NCI-H2171 (cell line): ENCODE measurements around the gene NFXL1.

Experiments used
- DNase-seq: peaks from one replicate; lab custom pipeline; 2025; lab: John Stamatoyannopoulos, UW

The NFXL1 gene

DNA sequence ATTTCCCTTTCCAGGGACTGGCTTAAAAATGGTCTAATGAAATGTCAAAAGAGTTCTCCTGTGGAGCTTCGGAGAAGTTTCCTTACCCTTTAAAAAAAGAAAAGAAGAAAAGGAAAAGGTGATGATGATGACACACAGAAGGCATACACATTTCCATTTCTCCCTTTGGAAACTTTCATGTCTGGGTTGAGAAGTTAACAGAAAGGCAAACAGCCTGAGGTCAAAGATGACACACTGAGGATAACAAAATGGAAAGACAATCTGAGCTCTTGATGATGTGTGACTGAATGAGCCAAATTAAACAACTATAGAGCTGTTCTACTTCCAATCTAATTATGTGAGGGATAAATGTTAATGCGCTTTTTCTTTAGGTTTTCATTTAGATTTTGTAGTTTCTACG is 32.2 kb downstream of the NFXL1 start:
- no peak for DNase-seq

DNA sequence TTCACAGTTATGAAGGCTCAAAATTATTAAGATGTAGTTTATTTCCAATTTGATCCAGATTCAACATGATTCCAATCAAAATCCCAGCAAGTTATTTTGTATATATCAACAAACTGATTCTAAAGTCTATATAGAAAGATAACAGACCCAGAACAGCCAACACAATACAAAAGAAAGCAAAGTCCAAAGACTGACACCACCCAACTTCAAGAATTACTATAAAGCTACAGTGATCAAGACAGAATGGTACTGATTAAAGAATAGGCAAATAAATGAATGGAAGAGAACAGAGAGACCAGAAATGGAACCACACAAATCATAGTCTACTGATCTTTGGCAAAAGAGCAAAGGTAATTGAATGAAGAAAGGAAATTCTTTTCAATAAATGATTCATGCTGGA is 34.9 kb downstream of the NFXL1 start:
- no peak for DNase-seq

DNA sequence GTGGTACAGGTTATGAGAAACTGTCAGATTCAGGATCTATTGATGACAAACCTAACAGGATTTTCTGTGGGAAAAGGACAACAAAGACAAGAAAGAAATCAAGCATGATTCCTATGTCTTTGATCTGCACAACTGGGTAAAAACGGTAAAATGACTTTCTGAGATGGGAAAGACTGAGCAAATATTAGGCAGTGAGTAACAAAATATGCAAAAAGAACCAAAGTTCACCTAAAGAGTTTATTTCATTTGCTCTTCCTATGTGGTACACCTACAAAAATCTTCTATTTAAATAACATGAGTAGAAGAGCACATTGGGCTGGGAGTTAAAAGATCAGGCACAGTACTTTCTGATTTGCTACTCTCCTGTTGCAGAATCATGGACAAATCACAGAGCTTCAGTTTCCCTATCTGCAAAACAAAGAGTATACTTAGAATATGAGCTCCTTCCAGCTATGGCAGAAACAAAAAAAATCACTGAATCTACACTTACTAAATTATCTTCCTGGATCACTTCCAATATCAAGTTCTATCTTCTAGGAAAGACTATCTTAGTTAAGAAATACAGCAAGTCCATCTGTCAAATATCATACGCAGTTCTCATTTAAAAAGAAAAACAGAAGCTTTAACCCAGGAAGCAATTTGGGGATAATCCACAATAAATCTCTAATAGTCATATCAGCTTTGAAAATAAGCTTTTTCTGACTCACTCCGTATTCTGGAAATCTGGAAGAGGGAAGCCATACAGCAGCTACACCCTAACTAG is 37.4 kb downstream of the NFXL1 start:
- no peak for DNase-seq

DNA sequence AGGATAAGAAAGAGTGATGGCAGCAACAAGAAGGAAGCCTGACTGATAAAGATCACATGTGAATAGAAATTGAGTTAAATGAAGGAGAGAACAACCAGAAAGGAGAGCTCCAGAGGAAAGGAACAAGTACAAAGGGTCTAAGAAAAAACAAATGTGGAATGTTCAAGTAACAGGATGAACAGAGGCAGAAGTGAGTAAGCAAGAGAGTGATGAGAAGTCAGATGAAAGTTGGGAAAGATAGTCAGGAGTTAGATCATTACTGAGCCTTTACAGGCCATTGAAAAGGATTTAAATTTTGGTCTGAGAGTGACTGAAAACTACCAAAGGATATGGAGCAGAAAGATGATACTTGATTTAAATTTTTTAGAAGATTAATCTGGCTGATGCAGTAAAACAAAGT is 38.1 kb downstream of the NFXL1 start:
- DNase-seq, result no peak

DNA sequence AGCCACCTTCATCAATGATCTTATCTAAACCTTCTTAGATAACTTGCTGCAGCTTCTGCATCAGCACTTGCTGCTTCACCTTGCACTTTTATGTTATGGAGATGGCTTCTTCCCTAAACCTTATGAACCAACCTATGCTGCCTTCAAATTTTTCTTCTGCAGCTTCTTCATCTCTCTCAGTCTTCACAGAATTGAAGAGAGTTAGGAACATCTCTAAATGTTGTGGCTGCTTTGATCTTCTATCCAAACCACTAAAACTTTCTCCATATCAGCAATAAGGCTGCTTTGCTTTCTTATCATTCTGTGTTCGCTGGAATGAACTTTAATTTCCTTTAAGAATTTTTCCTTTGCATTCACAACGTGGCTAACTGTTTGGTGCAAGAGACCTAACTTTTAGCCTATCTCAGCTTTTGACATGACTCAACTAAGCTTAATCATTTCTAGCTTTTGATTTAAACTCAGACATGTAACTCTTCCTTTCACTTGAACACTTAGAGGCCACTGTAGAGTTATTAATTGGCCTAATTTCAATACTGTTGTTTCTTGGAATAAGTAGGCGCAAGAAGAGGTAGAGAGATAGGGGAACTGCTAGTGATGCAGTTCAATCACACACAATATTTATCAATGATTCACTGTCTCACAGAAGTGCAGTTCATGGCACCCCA is 40.4 kb downstream of the NFXL1 start:
- no peak for DNase-seq

DNA sequence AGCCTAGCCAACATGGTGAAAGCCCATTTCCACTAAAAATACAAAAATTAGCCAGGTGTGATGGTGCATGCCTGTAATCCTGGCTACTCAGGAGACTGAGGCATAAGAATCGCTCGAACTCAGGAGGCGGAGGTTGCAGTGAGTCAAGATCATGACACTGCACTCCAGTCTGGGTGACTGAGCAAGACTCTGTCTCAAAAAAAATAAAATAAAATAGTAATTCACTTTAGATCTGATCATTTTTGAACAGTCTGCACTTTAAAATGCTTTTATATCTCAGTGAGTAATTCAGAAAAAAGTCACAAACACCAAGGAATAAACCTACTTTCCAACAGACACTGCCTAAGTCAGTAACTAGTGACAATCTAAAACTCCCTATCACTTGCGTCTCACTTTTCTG is 50.9 kb downstream of the NFXL1 start:
- DNase-seq, result no peak

DNA sequence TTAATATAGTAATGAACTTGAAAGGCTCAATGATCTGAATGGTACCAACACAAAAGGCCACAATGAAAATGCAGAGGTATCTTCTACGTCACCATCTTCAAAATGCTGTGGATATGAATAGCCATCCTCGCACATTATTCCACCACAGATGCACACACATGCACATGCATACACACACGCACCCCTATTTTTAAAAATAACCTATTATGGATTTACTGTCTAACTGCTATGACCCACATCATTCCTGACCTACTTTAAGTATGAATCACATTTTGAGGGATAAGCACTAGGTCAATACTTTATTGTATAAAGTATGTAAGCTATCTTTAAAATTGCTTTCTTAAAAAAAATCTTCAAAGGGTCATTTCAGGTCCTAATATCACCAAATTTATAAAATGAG is 52.1 kb downstream of the NFXL1 start:
- DNase-seq, result no peak

DNA sequence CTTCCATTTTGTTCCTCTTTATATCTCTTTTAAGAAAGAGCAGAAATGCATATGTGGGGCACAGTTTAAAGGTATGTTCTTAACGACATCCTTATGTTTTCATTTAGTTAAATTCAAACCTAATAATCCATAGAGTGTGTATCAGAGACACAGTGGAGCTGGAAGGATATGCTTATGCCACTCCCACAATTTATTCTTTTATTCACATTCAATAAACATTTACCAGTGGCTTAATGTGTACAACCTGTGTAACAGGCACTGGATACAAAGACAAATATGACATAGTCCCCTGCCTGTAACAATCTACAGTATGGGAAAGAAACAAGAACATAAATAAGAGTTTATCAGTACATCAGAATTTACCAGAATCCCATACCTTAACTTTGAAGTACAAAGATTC is 54.1 kb downstream of the NFXL1 start:
- DNase-seq, result no peak

DNA sequence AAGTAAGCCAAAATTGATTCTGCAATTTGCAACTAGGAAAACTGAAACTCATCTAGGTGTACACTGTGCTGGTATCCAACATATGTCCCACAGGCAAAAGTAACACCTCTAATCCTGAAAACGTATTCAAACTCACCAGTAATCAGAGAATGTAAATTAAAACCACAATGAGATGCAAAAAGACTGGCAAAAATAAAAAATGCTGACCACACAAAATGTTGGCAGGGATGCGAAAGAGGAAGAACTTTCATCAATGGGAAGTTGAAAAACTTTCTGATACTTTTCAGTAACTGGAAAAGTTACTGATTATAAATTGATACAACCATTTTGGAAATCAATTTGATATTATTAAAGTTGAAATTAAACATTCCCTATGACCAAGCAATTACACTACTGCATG is 56.4 kb downstream of the NFXL1 start:
- no peak for DNase-seq

DNA sequence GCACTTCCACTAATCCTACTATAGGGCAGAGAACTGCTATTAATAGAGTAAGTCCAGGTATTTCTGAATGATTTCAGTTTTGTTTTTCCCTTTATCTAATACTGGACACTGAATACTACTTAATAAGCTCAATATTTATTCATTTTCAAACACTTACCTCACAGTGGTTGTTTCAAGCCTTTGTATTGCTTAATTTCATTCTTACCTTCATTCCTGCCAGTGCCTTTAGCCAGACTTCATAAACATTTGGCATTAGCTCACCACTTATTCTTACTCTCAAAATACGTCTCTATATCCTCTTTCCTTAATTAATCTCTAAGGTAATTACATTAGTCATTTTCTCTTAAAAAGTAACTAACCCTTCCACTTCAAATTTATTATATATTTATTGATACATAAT is 57.7 kb downstream of the NFXL1 start:
- no peak for DNase-seq

DNA sequence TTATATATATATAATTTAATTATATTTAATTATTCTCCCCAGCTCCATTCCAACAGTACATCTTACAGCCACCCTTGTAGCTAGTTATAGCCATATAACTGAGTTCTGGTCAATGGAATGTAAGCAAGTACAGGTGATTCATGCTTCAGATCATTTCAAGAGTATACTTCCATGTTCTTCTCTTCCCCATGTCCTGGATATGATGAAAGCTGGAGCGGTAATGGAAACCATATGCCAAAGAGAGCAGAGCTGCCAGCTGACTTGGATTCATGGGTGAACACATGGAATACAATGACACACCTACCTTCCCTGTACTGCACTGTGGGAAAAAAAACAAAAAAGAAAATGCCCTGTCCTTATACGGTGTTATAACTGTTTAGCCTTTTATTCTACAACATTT is 59.0 kb downstream of the NFXL1 start:
- no peak for DNase-seq

DNA sequence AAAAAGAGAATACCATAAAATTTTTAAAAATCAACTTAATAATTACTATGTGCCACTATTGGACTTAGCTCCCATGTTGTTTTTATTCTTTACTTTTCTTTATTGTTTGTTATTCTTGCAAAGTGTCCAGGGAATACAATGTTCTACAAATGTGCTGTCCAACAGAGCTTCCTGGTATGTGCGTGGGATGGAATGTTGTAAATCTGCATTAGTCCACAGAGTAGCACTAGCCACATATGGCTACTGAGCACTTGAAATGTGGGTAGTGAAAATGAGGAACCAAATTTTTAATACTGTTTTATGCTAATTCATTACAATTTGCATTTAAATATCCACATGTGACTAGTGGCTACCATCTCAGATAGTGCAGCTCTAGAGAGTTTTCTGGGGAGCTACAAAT is 62.2 kb downstream of the NFXL1 start:
- no peak for DNase-seq

DNA sequence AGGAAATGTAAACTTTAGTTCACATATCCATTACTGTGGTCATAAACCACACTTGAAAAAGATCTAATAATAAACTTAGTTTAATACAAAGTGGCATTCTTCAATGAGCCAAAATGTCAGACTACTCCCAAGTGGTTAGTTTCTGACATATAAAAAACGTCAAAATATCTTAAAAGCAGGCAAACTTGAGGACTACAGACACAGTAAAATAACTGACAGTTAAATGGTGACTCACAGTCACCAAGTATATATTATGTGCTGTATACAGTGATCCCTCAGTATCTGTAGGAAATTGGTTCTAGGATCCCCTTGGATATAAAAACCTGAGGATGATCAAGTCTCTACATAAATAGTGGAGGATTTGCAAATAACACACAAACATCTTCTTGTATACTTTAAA is 64.9 kb downstream of the NFXL1 start:
- DNase-seq, result no peak

DNA sequence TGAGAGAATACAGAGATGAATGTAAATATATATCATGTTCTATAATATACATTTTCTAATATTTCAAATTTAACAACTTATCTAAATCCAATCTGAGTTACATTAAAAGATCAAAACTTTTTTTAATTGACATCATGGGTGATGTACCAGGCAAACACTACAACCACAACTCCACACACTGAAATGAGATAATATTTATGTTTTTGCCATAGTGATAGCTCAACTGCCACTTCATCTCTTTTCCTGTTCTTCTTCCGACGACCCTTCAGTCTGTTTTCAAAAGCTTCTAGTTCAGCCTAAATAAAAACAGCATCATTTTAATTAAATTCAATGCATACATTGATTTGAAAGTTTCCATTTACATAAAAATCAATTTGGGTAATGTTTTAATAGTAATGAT is 66.3 kb downstream of the NFXL1 start:
- DNase-seq, result no peak

DNA sequence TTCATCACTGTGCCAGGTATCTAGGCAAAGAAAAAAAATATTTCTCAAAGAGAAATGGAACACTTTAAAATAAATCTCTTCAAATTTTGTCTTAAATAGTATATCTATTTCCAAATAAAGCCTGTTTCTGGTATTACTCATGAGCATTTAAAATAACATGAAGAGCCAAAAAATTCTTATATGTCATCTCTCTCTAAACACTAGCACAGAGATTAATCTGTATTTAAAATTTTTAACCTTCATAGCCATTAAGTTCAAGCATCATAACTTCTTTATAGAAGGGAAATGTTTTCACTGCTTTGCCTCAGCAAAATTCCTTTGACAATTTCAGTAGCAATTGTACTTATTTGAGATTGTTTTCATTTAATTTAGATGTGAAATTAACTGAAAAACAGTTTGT is 71.4 kb downstream of the NFXL1 start:
- DNase-seq, result no peak

DNA sequence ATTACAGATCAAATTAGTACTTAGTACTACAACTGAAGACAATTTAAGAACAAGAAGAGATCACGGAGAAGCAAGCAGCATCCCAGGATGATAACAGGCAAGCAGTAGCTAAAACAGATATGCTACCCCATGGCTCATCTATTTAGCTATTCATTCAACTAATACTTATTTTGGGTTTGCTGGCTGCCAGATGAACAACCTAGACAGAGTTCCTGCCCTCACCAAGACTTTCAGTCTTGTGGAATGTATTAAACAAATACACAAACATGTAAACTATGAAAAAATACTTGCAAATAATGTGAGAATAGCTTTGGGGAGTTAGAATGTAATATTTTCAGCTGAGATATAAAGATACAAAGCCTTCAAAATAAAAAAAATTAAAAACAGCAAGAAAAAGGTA is 74.1 kb downstream of the NFXL1 start:
- no peak for DNase-seq

DNA sequence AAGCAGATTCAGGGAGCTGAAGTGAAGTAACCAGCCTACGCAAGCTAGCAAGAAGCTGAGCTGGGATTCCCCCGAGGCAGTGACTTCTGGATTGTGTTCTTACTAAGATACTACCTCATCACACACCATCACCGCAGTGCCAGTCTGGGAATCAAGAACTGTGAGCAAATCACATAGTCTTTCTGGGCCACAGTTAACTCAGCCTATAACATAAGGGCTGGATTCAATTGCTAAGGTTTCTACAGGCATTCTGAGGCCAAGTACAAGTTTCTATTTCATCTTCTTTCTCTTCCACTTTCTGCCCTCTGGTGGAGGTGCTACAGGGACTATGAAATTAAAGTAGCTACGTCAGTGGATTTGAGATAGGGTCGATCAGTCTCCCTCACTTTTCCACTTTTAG is 75.1 kb downstream of the NFXL1 start:
- no peak for DNase-seq

DNA sequence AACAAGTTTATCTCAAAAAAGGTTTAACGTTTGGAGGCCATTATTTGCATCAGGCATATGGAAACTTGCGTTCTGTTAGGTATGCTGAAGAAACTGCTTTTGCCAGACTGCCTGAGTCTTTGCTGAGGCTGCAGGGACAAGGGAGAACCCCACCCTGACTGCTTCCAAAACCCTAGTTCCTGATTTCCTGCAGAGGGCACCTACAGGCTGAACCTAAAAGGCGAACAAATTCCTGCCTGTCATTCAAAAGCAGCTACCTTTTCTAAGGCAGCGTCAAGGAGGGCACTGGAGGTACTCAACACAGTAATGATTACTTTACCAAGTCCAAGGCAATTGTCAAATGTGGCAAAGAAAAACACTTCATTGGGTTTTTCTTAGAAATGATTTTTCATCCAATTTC is 75.9 kb downstream of the NFXL1 start:
- no peak for DNase-seq

DNA sequence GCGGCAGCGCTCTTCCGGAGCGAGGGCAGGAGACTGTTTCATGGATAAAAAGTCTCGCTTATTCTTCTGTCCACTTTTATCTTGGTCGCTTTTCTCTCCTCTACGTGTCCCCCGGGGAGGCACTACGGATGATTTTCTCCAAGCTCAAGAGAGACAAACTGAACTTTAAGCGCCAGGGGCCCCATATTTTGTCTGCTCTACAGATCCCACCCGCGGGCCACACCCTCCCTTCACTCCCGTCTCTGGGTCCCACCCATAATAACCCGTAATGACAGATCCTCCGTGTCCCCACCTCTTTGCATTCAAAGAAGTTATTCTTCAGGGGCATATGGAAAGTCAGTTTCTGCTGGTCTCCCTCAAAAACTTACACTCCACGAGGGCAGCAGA is 76.5 kb downstream of the NFXL1 start, which contains the start of gene CORIN:
CORIN (minus strand) TSS at position 160 of the 387 bp plus-strand sequence; CDS start at position 42, 118 bp downstream.
- no peak for DNase-seq

DNA sequence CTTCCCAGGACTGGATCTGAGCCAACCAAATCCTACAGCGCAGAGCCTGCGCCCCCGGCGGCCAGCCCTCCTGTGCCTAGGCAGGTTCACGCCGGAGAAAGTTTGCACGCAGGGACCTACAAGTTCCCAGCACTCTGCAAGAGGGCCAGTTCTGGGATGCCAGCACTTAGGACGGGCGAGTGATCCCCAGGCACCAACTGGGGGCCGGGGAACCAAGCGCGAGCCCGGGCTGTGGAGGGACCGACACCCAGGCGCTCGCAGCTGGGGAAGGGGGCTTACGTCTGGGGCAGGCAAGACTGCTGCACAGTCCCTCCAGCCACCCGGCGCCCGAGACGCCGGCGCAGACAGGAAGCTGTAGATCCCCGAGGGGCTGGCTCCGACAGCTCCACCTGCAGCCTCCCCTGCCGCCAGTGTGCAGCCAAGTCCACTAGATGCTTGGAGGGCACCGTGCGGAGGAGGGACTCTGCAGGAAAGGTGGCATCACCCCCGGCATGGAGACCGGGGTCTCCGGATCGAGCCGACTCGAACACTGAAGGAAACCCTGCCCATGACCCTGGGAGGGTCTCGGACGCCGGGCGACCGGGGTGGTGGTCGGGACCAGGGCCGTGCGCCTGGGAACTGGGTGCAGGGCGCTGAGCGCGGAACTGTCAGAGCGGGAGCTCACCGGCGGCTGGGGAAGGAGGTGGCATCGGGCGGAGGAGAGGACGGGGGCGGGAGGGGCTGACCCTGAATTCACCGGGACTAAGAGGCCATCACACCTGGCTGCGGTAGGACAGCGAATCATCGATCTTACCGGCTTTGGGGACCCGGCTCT is 77.1 kb downstream of the NFXL1 start:
- DNase-seq, result peak; percentile 1

DNA sequence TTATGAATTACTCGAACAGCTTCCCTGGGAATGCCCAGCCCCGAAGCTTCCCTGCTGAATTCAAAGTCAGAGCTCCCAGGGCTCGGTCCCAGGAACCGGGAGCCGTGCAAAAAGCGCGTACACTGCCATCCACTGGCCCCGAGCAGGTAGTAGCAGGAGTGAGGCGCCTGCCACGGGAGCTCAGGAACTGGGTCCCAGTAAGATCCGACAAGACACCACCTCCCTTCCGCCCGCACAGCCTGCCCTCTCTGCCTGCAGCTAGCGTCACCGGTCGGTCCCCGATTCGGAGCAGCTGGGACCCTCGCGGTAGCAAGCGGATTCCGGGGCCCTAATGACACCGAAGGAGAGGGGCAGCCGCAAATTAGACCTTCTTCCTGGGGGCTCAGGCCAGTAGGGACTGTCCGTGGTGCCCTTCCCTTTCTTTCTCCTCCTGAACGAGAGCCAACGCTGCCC is 77.7 kb downstream of the NFXL1 start:
- DNase-seq, result peak; percentile 29

DNA sequence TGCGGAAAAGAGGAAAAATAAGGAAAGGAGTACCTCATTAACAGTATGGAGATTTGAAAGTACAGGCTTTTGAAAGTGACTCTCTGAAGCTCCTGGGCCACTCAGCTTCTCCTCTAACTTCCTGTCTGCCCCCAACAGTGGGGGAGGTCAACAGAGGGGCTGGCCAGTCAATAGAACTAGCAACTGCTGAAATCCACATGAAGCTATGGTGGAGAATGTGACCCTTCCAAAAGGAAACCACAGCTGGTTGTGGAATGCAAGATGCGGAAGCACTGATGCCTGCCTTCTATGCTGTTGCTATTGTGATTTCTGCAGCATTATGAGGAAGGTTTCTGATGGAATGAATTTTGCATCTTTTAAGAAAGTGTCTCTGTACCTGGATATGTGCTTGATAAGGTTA is 78.9 kb downstream of the NFXL1 start:
- no peak for DNase-seq
